ENCODE results near the gene ACTRT2. TPM values are rescaled to one million over a fixed set of nuclear protein-coding genes. Genes with fewer than 3 reads are reported as not detected.

Gene ACTRT2
- total and polyA plus RNA-seq, 3 donors from 2014 or later, result 64.2 to 183 (median 143) TPM

DNA sequence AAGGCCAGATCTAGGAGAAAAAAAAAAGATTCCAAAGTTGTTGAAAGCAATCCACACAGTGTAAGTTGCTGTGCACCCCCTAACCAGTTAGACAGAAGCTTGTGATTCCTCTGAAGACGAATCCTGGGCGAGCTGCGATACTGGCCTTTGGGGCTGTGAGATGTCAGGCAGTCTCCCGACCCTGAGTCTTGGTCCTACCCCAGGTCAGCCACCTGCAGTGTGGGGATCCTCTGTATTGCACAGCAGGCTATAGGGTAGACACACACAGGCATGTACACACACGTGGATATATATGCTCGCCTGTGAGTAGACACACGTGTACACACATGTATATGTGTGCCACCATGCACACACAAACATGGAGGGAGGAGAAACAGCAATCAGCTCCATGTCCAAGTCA lies 12.9 kb downstream of the ACTRT2 start:
- intact Hi-C loops (cut with DNase I; ENCODE audit: low total_unique reads), result no loop called here
- WGBS, 2 donors, result 91 to 93% methylated on average over 7 of the region's 7 CpGs
- no peak for DNase-seq
- Histone ChIP-seq H3K36me3 (ENCODE audit: low read depth, missing control alignments) (no peaks in the 10 kb centered on the region), H3K9me3 (no peaks in the 10 kb centered on the region), H3K4me3 (no peak overlapping the region), H3K27ac (no peak overlapping the region), H3K4me1 (peaks cover 26% of the 10 kb centered on the region), H3K27me3 (no peaks in the 10 kb centered on the region)
- TF ChIP-seq, protein P1, sequence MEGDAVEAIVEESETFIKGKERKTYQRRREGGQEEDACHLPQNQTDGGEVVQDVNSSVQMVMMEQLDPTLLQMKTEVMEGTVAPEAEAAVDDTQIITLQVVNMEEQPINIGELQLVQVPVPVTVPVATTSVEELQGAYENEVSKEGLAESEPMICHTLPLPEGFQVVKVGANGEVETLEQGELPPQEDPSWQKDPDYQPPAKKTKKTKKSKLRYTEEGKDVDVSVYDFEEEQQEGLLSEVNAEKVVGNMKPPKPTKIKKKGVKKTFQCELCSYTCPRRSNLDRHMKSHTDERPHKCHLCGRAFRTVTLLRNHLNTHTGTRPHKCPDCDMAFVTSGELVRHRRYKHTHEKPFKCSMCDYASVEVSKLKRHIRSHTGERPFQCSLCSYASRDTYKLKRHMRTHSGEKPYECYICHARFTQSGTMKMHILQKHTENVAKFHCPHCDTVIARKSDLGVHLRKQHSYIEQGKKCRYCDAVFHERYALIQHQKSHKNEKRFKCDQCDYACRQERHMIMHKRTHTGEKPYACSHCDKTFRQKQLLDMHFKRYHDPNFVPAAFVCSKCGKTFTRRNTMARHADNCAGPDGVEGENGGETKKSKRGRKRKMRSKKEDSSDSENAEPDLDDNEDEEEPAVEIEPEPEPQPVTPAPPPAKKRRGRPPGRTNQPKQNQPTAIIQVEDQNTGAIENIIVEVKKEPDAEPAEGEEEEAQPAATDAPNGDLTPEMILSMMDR (IDR thresholded peaks at IDR 0.05), result no peak
- TF ChIP-seq POLR2A (IDR thresholded peaks at IDR 0.05), result no peak

DNA sequence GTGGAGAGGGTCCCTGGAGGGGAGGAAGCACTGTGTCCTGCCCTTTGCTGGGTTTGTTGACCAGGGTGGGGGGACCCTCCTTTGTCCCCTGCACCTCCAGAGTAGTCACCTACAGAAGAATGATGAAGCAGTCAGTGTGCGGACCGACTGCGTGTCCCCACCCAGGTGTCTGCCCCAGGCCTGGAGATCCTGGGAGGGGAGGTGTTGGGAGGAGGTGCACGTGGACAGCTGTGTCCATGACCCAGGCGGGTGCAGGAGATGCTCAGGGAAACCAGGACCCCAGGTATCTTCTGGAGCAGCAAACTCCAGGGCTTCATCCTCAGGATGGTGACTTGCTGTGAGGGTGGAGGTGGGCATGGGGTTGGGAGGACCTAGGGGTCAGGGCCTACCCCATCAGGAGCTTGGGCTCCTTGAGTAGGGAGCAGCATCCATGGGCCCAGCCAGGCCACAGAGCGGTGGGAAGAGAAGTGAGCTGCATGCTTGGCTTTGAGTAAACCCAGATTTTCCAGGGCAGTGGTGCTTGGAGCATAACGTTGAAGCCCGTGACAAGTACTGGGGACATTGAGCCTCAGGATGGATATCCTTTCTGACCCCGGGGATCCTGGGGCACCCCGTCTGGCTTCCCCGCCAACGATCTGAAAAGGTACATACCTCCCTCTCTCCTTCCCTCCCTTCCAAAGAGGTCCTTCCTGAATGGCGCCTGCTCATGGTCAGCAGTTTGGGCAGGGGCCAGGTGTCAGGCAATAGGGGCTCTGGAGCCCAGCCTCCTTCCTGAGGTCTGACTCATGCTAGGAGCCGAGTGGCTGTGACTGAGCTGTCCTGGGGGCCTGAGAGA lies 13.7 kb downstream of the ACTRT2 start:
- H3K27ac ChIP-seq, result no peak overlapping the region
- H3K4me1 ChIP-seq, result peaks cover 26% of the 10 kb centered on the region
- no peak for DNase-seq
- H3K4me3 ChIP-seq, result no peak overlapping the region
- H3K27me3 ChIP-seq, result no peaks in the 10 kb centered on the region
- 85 to 91% methylated on average over 9 to 14 of the region's 14 CpGs for WGBS, 2 donors
- intact Hi-C loops (cut with DNase I; ENCODE audit: low total_unique reads), result no loop called here
- TF ChIP-seq, protein P1 (IDR thresholded peaks at IDR 0.05), result no peak
- no peak for TF ChIP-seq POLR2A (IDR thresholded peaks at IDR 0.05)
- no peaks in the 10 kb centered on the region for H3K36me3 ChIP-seq (ENCODE audit: low read depth, missing control alignments)
- no peaks in the 10 kb centered on the region for H3K9me3 ChIP-seq

DNA sequence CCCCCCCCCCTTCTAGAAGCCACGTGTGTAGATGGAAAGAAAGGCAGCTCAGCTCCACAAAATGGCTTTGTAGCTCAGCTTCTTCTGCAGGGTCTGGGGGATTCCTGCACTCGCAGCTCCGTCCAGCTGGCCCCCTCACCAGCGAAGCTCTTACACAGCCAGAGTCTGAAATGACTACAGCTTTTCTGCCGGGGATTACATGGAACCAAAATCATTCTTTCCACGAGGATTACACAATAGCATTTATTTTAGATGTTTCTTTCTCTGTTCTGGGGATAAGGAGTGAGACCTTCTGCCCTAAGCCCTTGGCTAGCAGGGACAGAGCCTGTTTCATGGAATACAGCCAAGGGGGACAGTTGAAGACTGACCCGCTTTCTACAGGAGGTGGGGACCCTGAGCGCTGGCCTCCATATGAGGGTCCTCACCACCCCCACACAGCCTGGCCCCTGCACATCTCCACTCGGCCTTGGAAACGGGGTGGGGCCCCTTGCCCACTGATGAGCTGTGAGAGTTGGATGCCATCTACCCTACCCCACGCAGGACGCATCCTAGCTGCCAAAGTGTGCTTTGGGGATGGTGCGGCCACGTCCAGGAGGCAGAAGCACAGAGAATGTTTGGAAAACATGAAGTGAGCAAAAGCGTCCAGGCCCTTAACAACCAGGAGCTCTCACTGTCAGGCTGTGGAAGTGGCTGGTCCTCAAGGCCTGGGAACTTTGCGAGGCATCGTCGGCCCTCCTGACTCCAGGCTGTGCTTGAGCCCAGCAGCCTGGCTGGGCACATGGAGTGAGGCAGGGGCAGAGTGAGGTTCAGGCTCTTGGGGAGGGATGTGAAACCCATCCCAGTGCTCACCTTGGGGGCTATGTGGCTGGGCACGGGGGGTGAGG lies 14.5 kb downstream of the ACTRT2 start:
- no peak overlapping the region for H3K27ac ChIP-seq
- 65 to 70% methylated on average over 19 of the region's 19 CpGs for WGBS, 2 donors
- H3K36me3 ChIP-seq (ENCODE audit: low read depth, missing control alignments), result no peaks in the 10 kb centered on the region
- no peaks in the 10 kb centered on the region for H3K9me3 ChIP-seq
- no peaks in the 10 kb centered on the region for H3K27me3 ChIP-seq
- intact Hi-C loops (cut with DNase I; ENCODE audit: low total_unique reads), result no loop called here
- TF ChIP-seq, protein P1 (IDR thresholded peaks at IDR 0.05), result no peak
- TF ChIP-seq POLR2A (IDR thresholded peaks at IDR 0.05), result no peak
- DNase-seq, result peak; percentile 14
- peaks cover 26% of the 10 kb centered on the region for H3K4me1 ChIP-seq
- no peak overlapping the region for H3K4me3 ChIP-seq

DNA sequence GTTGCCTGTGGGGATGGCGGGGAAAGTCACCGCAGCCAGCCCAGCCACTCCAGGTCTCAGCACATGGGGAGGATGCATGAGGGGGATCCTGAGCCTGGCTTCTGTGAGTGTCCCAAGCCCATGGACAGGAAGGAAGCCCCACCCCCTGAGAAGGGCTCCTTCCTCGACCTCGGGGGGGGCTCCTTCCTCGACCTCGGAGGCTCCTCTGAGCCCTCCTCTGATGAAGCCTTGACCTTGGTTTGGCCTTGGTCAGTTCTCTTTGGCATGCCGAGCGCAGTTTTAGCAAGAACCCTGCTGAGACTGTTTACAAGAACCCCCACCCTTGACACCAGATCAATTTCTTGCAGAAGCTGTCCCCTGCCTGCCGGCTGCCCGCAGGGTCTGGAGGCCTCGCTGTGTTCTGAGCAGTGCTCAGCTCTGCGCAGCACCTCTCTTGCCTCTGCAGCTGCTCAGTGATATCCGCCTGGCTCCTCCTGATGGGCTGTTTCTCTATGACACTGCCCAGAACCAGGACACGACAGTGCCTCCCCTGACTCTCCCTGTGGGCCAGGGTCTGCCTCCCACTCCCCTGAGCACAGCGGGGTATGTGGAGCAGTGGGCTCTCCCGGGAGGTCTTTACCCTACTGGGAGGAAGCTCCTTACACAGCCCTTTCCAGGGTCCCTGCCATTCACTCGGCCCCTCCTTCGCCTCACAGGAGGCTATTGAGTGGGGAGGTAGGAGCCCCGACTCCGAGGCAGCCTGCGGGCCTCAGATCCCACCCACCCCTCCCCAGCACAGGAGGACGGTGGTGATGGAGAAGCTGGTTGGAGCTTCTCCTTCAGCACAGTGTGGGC lies 15.4 kb downstream of the ACTRT2 start:
- H3K9me3 ChIP-seq, result no peaks in the 10 kb centered on the region
- no peaks in the 10 kb centered on the region for H3K36me3 ChIP-seq (ENCODE audit: low read depth, missing control alignments)
- H3K27me3 ChIP-seq, result no peaks in the 10 kb centered on the region
- no peak overlapping the region for H3K4me3 ChIP-seq
- H3K4me1 ChIP-seq, result peaks cover 21% of the 10 kb centered on the region
- intact Hi-C loops (cut with DNase I; ENCODE audit: low total_unique reads), result no loop called here
- 51 to 54% methylated on average over 15 to 22 of the region's 22 CpGs for whole genome bisulfite sequencing, 2 donors
- TF ChIP-seq, protein P1 (IDR thresholded peaks at IDR 0.05), result no peak
- no peak for TF ChIP-seq POLR2A (IDR thresholded peaks at IDR 0.05)
- peak; percentile 16 for DNase-seq
- no peak overlapping the region for H3K27ac ChIP-seq
